Natural killer cell (primary cell): ENCODE data around the gene POMGNT2. TPM values are rescaled to one million over a fixed set of nuclear protein-coding genes. Genes with fewer than 3 reads are reported as not detected.

Source experiments
- ATAC-seq, 3 donors: fragments of 150-1000 bp in 2 of 3; fragments of 200-7000 bp in 1 of 3; cut with Tn5 transposase; 1 replicate in 1 of 3; 2 replicates in 2 of 3; pipeline ENCODE4 v1.10.0; 2021; ENCODE audit warnings: mild to moderate bottlenecking in 2 of 3, moderate library complexity in 2 of 3
- DNase-seq, 2 donors: peaks; one replicate each; pipeline versions ENCODE4 v3.0.0 to v3.0.0-alpha.2; 2013 to 2021; ENCODE audit warnings: mixed read lengths in 1 of 2
- H3K27ac ChIP-seq: one replicate; pipeline ENCODE4 v1.5.1; 2013; ENCODE audit warnings: mild to moderate bottlenecking, low read length
- H3K27me3 ChIP-seq: one replicate; pipeline ENCODE4 v1.6.1; 2013; ENCODE audit warnings: low read length; ENCODE audit not compliant: control insufficient read depth, insufficient read depth
- H3K36me3 ChIP-seq: one replicate; pipeline ENCODE4 v1.6.1; 2013; ENCODE audit warnings: low read length; ENCODE audit not compliant: control insufficient read depth, insufficient read depth
- H3K4me1 ChIP-seq: one replicate; pipeline ENCODE4 v1.6.1; 2013; ENCODE audit warnings: low read length; ENCODE audit not compliant: control insufficient read depth, insufficient read depth
- H3K4me3 ChIP-seq: one replicate; pipeline ENCODE4 v1.5.1; 2013; ENCODE audit warnings: low read length
- H3K9me3 ChIP-seq: one replicate; pipeline ENCODE4 v1.6.1; 2013; ENCODE audit warnings: low read length; ENCODE audit not compliant: control insufficient read depth, insufficient read depth
- H3K27ac Mint-ChIP-seq, 2 donors: one replicate each; pipeline ENCODE4 v1.8.0; 2022; ENCODE audit warnings: mild to moderate bottlenecking in 2 of 2, mixed read lengths in 2 of 2, moderate library complexity in 1 of 2
- H3K27me3 Mint-ChIP-seq, 2 donors: one replicate each; pipeline ENCODE4 v1.8.0; 2022; ENCODE audit warnings: low read depth in 2 of 2, mixed read lengths in 2 of 2
- H3K36me3 Mint-ChIP-seq: one replicate; pipeline ENCODE4 v1.8.0; 2022; ENCODE audit warnings: mixed read lengths
- H3K4me1 Mint-ChIP-seq, 2 donors: one replicate each; pipeline ENCODE4 v1.8.0; 2022; ENCODE audit warnings: mixed read lengths in 2 of 2
- H3K4me3 Mint-ChIP-seq: one replicate; pipeline ENCODE4 v1.8.0; 2022; ENCODE audit warnings: mild to moderate bottlenecking, moderate library complexity, mixed read lengths
- H3K9me3 Mint-ChIP-seq, 2 donors: one replicate each; pipeline ENCODE4 v1.8.0; 2022; ENCODE audit warnings: mixed read lengths in 2 of 2
- WGBS: methylation state at CpG from one replicate; pipeline ENCODE4 v1.1.7; 2013; ENCODE audit warnings: missing lambda C conversion rate; ENCODE audit not compliant: insufficient coverage; 5-methylcytosine and 5-hydroxymethylcytosine counted together
- intact Hi-C: fragments of 100-400 bp; cut with micrococcal nuclease; formaldehyde crosslinking; loops from one replicate; pipeline ENCODE4 v1.14.2; 2022
- total RNA-seq, 4 donors: library from RNA; stranded (reverse); fragments of 120-200 nt in 1 of 4; gene quantifications; one replicate each; pipeline versions ENCODE4 v1.2.3 to v1.2.4, GENCODE V29; 2013 to 2022
- TF ChIP-seq, protein P1 (sequence below): fragments of 200-600 bp; IDR thresholded peaks from one replicate; pipeline ENCODE4 v1.8.0; 2022; ENCODE audit warnings: antibody characterized with exemption

The POMGNT2 gene
- total RNA-seq, 3 donors from 2014 or later (not counting 1 experiment from before 2014, with no cell fraction given) = 4.3 to 7.4 (median 6.6) TPM

DNA sequence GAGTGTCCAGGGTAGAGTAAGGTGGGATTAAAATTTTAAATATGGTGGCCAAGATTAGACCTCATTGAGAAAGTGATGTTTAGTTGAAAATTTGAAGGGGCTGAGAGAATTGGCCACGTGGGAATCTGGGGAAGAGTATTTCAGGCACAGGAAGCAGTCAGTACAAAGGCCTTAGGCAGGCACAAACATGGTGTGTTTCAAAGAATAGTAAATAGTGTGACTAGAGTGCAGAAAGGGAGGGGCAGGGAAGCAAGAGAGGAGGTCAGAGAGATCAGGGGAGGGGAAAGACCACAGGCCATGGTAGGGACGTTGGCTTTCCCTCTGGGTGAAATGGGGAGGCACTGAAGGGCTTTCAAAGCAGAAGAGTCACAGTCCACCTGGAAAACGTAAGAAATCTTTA, 36.6 kb upstream of the POMGNT2 start:
- ATAC-seq (no peak), DNase-seq (no peak)
- H3K9me3 Mint-ChIP-seq = no peaks in the 10 kb centered on the region
- TF ChIP-seq, protein P1, sequence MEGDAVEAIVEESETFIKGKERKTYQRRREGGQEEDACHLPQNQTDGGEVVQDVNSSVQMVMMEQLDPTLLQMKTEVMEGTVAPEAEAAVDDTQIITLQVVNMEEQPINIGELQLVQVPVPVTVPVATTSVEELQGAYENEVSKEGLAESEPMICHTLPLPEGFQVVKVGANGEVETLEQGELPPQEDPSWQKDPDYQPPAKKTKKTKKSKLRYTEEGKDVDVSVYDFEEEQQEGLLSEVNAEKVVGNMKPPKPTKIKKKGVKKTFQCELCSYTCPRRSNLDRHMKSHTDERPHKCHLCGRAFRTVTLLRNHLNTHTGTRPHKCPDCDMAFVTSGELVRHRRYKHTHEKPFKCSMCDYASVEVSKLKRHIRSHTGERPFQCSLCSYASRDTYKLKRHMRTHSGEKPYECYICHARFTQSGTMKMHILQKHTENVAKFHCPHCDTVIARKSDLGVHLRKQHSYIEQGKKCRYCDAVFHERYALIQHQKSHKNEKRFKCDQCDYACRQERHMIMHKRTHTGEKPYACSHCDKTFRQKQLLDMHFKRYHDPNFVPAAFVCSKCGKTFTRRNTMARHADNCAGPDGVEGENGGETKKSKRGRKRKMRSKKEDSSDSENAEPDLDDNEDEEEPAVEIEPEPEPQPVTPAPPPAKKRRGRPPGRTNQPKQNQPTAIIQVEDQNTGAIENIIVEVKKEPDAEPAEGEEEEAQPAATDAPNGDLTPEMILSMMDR = no peak
- Histone ChIP-seq H3K36me3 (no peaks in the 10 kb centered on the region), H3K4me3 (no peak overlapping the region), H3K9me3 (no peaks in the 10 kb centered on the region), H3K4me1 (no peaks in the 10 kb centered on the region), H3K27ac (no peak overlapping the region), H3K27me3 (no peaks in the 10 kb centered on the region)
- no peak overlapping the region for H3K27ac Mint-ChIP-seq
- peaks cover 14 to 20% of the 10 kb centered on the region in 2 donors for H3K27me3 Mint-ChIP-seq
- H3K36me3 Mint-ChIP-seq = no peaks in the 10 kb centered on the region
- 31% methylated on average over 3 of the region's 3 CpGs for WGBS
- H3K4me3 Mint-ChIP-seq = no peak overlapping the region
- no peaks in the 10 kb centered on the region for H3K4me1 Mint-ChIP-seq
- intact Hi-C loops = no loop called here

DNA sequence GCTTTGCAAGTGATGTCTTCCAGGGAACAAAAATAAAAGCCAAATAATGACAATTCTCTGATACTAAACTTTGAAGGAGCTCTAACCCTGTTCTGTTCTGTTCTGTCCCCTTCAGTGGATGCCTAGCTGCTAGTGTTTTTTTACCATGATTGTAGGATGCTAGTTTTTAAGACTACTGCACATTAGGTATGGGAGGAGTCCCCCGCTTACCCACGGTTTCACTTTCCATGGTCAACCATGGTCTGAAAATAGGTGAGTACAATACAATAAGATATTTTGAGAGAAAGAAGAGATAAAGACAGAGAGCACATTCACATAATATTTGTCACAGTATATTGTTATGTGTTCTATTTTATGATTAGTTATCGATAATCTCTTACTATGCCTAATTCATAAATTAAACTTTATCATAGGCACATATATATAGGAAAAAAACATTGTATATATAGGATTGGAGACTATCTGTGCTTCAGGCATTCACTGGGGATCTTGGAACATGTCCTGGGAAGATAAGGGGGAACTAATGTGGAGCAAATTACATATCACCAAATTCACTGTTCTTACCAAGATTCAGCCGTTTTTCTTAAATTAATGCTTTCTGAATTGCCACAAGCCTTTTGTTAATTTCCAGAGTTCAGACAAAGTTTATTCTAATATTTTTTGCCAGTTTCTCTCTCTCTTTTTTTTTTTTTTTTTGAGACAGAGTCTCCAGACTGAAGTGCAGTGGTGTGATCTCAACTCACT, 32.8 kb upstream of the POMGNT2 start:
- ATAC-seq = no peak
- H3K4me3 Mint-ChIP-seq = no peak overlapping the region
- Histone ChIP-seq H3K27ac (no peak overlapping the region), H3K4me1 (no peaks in the 10 kb centered on the region), H3K36me3 (no peaks in the 10 kb centered on the region), H3K9me3 (no peaks in the 10 kb centered on the region), H3K4me3 (no peak overlapping the region), H3K27me3 (no peaks in the 10 kb centered on the region)
- H3K36me3 Mint-ChIP-seq = no peaks in the 10 kb centered on the region
- TF ChIP-seq, protein P1 = no peak
- no peaks in the 10 kb centered on the region for H3K4me1 Mint-ChIP-seq
- intact Hi-C loops = no loop called here
- WGBS = 100% methylated on average over 1 of the region's 4 CpGs
- DNase-seq = no peak
- peaks cover 4 to 9% of the 10 kb centered on the region in 2 donors for H3K27me3 Mint-ChIP-seq
- H3K9me3 Mint-ChIP-seq = peaks cover 2 to 7% of the 10 kb centered on the region in 2 donors
- no peak overlapping the region for H3K27ac Mint-ChIP-seq

DNA sequence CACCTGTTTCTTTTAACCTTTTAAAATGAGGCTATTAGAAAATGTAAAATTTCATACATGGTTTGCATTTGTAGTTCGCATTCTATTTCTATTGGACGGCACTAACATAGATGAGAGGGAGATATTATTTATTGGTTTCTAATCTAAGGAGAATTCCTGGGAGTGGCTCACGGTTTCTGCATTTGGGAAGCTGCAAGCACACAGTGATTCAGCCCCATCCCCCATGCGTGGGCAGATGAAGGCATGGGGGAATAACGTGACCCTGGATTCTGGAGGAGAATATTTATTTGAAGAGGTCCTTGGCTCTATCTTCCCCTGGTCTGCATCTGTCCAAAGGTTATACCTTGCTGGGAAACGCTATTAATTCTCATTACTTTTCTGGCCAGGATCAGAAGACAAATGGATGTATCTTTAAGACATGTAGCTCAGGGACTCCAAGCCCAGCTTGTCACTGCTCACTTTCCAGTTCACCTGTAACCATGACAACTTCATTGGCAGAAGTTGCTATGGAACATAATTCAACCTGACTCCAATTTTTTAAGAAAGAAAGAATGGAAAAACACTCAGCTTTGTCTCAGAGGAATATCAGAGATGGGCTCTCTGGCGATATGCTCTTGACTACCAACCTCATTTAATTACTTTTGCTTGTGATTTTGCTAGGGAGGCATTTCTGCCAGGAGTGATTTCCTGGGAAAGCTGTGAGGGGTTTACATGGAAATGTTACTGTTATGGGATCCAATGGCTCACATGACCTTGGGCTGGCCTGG, 27.2 kb upstream of the POMGNT2 start:
- Histone ChIP-seq H3K27me3 (no peaks in the 10 kb centered on the region), H3K9me3 (no peaks in the 10 kb centered on the region), H3K36me3 (no peaks in the 10 kb centered on the region), H3K4me3 (no peak overlapping the region), H3K27ac (no peak overlapping the region), H3K4me1 (no peaks in the 10 kb centered on the region)
- Mint-ChIP-seq H3K27ac (no peak overlapping the region), H3K9me3 (peaks cover 2 to 7% of the 10 kb centered on the region in 2 donors), H3K27me3 (peaks cover 0 to 9% of the 10 kb centered on the region in 2 donors), H3K4me3 (no peak overlapping the region), H3K36me3 (no peaks in the 10 kb centered on the region), H3K4me1 (no peaks in the 10 kb centered on the region)
- 89% methylated on average over 7 of the region's 7 CpGs for WGBS
- ATAC-seq (no peak), DNase-seq (no peak)
- intact Hi-C loops = no loop called here
- TF ChIP-seq, protein P1 = no peak
